Astrocyte (in vitro differentiated cells and primary cell): Measurements from ENCODE around the gene CCDC59. TPM values are rescaled to one million over a fixed set of nuclear protein-coding genes. Genes with fewer than 3 reads are reported as not detected.

Experiments
- DNase-seq: peaks from one replicate; pipeline ENCODE4 v3.0.0-alpha.2; 2010; ENCODE audit warnings: low read depth
- FAIRE-seq: peaks from 2 replicates; lab custom pipeline; 2011; peaks lifted over from hg19 to GRCh38; lab: Jason Lieb, UNC
- H2AFZ ChIP-seq: 2 replicates; pipeline ENCODE4 v1.6.0; 2012; ENCODE audit warnings: low read depth, low read length, inconsistent platforms
- H3K27ac ChIP-seq: 2 replicates; pipeline ENCODE4 v1.5.1; 2011; ENCODE audit warnings: low read depth, low read length, inconsistent platforms
- H3K27me3 ChIP-seq: 2 replicates; pipeline ENCODE4 v1.6.0; 2011; ENCODE audit warnings: low read length, inconsistent platforms; ENCODE audit not compliant: insufficient read depth
- H3K36me3 ChIP-seq: 2 replicates; pipeline ENCODE4 v1.5.1; 2011; ENCODE audit warnings: low read length, inconsistent platforms; ENCODE audit not compliant: insufficient read depth
- H3K4me1 ChIP-seq: 2 replicates; pipeline ENCODE4 v1.5.1; 2011; ENCODE audit warnings: low read length, inconsistent platforms; ENCODE audit not compliant: insufficient read depth
- H3K4me2 ChIP-seq: 2 replicates; pipeline ENCODE4 v1.6.0; 2012; ENCODE audit warnings: low read length, inconsistent platforms
- H3K4me3 ChIP-seq: 2 replicates; pipeline ENCODE4 v1.5.1; 2011; ENCODE audit warnings: low read depth, mild to moderate bottlenecking, low read length, inconsistent platforms; ENCODE audit not compliant: insufficient read depth
- H3K79me2 ChIP-seq: 2 replicates; pipeline ENCODE4 v1.6.0; 2012; ENCODE audit warnings: mild to moderate bottlenecking, low read length, inconsistent platforms; ENCODE audit not compliant: insufficient read depth
- H3K9ac ChIP-seq: 2 replicates; pipeline ENCODE4 v1.6.0; 2012; ENCODE audit warnings: mild to moderate bottlenecking, low read length, inconsistent platforms
- H3K9me3 ChIP-seq: 2 replicates; pipeline ENCODE4 v1.5.1; 2012; ENCODE audit warnings: low read depth, mild to moderate bottlenecking, low read length, inconsistent platforms; ENCODE audit not compliant: insufficient read depth
- H4K20me1 ChIP-seq: 2 replicates; pipeline ENCODE4 v1.6.0; 2012; ENCODE audit warnings: low read length, inconsistent platforms; ENCODE audit not compliant: insufficient read depth
- H3K27ac Mint-ChIP-seq: one replicate; pipeline ENCODE4 v1.8.0; 2021; ENCODE audit warnings: mild to moderate bottlenecking, mixed read lengths; ENCODE audit not compliant: unreplicated experiment
- H3K27me3 Mint-ChIP-seq: one replicate; pipeline ENCODE4 v1.8.0; 2021; ENCODE audit warnings: low read depth, mixed read lengths; ENCODE audit not compliant: unreplicated experiment
- H3K36me3 Mint-ChIP-seq: one replicate; pipeline ENCODE4 v1.8.0; 2021; ENCODE audit warnings: low read depth, mixed read lengths; ENCODE audit not compliant: unreplicated experiment
- H3K4me1 Mint-ChIP-seq: one replicate; pipeline ENCODE4 v1.8.0; 2021; ENCODE audit warnings: low read depth, mixed read lengths; ENCODE audit not compliant: unreplicated experiment
- H3K4me3 Mint-ChIP-seq: one replicate; pipeline ENCODE4 v1.8.0; 2021; ENCODE audit warnings: mild to moderate bottlenecking, moderate library complexity, mixed read lengths; ENCODE audit not compliant: unreplicated experiment
- H3K9me3 Mint-ChIP-seq: one replicate; pipeline ENCODE4 v1.8.0; 2021; ENCODE audit warnings: mild to moderate bottlenecking, mixed read lengths; ENCODE audit not compliant: unreplicated experiment
- EZH2 ChIP-seq: IDR thresholded peaks from 2 replicates; pipeline ENCODE4 v1.6.1; 2012; ENCODE audit warnings: mild to moderate bottlenecking, low read length, inconsistent platforms; ENCODE audit not compliant: insufficient read depth
- total RNA-seq: library from RNA; stranded (reverse); gene quantifications from 2 replicates; pipeline ENCODE4 v1.2.1, GENCODE V29; 2021
- TF ChIP-seq, protein P1 (sequence below): IDR thresholded peaks from 2 replicates; pipeline ENCODE4 v1.5.1; 2011; ENCODE audit warnings: low read depth, mild to moderate bottlenecking, inconsistent platforms, low read length, moderate library complexity; ENCODE audit not compliant: insufficient read depth

Gene CCDC59
- total RNA-seq, 1 donor from 2014 or later: 46.0 TPM

GRCh38 chr12:82327861-82328260 is 30.3 kb downstream of the CCDC59 start:
- H3K27ac ChIP-seq: no peak overlapping the region
- H3K4me1 ChIP-seq: no peaks in the 10 kb centered on the region
- no peaks in the 10 kb centered on the region for H3K27me3 ChIP-seq
- no peak overlapping the region for H3K4me3 ChIP-seq
- Mint-ChIP-seq H3K27ac (no peak overlapping the region), H3K4me3 (no peak overlapping the region), H3K4me1 (no peaks in the 10 kb centered on the region), H3K9me3 (no peaks in the 10 kb centered on the region), H3K36me3 (no peaks in the 10 kb centered on the region), H3K27me3 (no peaks in the 10 kb centered on the region)
- H3K4me2 ChIP-seq: no peak overlapping the region
- H3K9ac ChIP-seq: no peak overlapping the region
- H3K9me3 ChIP-seq: no peaks in the 10 kb centered on the region
- no peaks in the 10 kb centered on the region for H3K36me3 ChIP-seq
- no peak overlapping the region for H2AFZ ChIP-seq
- H3K79me2 ChIP-seq: no peaks in the 10 kb centered on the region
- no peak for TF ChIP-seq EZH2
- TF ChIP-seq, protein P1, sequence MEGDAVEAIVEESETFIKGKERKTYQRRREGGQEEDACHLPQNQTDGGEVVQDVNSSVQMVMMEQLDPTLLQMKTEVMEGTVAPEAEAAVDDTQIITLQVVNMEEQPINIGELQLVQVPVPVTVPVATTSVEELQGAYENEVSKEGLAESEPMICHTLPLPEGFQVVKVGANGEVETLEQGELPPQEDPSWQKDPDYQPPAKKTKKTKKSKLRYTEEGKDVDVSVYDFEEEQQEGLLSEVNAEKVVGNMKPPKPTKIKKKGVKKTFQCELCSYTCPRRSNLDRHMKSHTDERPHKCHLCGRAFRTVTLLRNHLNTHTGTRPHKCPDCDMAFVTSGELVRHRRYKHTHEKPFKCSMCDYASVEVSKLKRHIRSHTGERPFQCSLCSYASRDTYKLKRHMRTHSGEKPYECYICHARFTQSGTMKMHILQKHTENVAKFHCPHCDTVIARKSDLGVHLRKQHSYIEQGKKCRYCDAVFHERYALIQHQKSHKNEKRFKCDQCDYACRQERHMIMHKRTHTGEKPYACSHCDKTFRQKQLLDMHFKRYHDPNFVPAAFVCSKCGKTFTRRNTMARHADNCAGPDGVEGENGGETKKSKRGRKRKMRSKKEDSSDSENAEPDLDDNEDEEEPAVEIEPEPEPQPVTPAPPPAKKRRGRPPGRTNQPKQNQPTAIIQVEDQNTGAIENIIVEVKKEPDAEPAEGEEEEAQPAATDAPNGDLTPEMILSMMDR: no peak
- DNase-seq (no peak), FAIRE-seq (no peak)
- no peaks in the 10 kb centered on the region for H4K20me1 ChIP-seq

- Histone ChIP-seq H3K27ac (no peak overlapping the region), H3K79me2 (no peaks in the 10 kb centered on the region), H3K4me3 (no peak overlapping the region), H3K4me1 (no peaks in the 10 kb centered on the region), H3K4me2 (no peak overlapping the region), H4K20me1 (no peaks in the 10 kb centered on the region), H3K27me3 (no peaks in the 10 kb centered on the region), H3K36me3 (no peaks in the 10 kb centered on the region), H3K9me3 (no peaks in the 10 kb centered on the region), H2AFZ (no peak overlapping the region), H3K9ac (no peak overlapping the region)
- no peak for FAIRE-seq
- DNase-seq: peak; percentile 10
- no peaks in the 10 kb centered on the region for H3K9me3 Mint-ChIP-seq
- H3K36me3 Mint-ChIP-seq: no peaks in the 10 kb centered on the region
- H3K4me1 Mint-ChIP-seq: no peaks in the 10 kb centered on the region
- no peak overlapping the region for H3K4me3 Mint-ChIP-seq
- H3K27ac Mint-ChIP-seq: no peak overlapping the region
- TF ChIP-seq, protein P1: peak; percentile 38
- no peak for TF ChIP-seq EZH2
- H3K27me3 Mint-ChIP-seq: no peaks in the 10 kb centered on the region
Measured at GRCh38 chr12:82326905-82327503, 31.2 kb downstream of the CCDC59 start.

GRCh38 chr12:82325540-82326336 is 32.4 kb downstream of the CCDC59 start:
- Histone ChIP-seq H3K27me3 (no peaks in the 10 kb centered on the region), H3K9me3 (no peaks in the 10 kb centered on the region), H2AFZ (no peak overlapping the region), H3K4me2 (no peak overlapping the region), H3K9ac (no peak overlapping the region), H3K4me1 (no peaks in the 10 kb centered on the region), H4K20me1 (no peaks in the 10 kb centered on the region), H3K36me3 (no peaks in the 10 kb centered on the region), H3K27ac (no peak overlapping the region), H3K4me3 (no peak overlapping the region), H3K79me2 (no peaks in the 10 kb centered on the region)
- FAIRE-seq: no peak
- H3K4me1 Mint-ChIP-seq: no peaks in the 10 kb centered on the region
- no peaks in the 10 kb centered on the region for H3K9me3 Mint-ChIP-seq
- H3K4me3 Mint-ChIP-seq: no peak overlapping the region
- TF ChIP-seq EZH2: no peak
- TF ChIP-seq, protein P1: no peak
- no peak for DNase-seq
- H3K27ac Mint-ChIP-seq: no peak overlapping the region
- H3K27me3 Mint-ChIP-seq: no peaks in the 10 kb centered on the region
- H3K36me3 Mint-ChIP-seq: no peaks in the 10 kb centered on the region
